HG03060 (cell line): ENCODE results near the gene RAB34.

Experiments used
- ATAC-seq: cut with Tn5 transposase; IDR thresholded peaks from one replicate; pipeline ENCODE4 v1.9.1; 2021; ENCODE audit warnings: low read depth, moderate number of reproducible peaks; ENCODE audit not compliant: unreplicated experiment

RAB34 gene, protein sequence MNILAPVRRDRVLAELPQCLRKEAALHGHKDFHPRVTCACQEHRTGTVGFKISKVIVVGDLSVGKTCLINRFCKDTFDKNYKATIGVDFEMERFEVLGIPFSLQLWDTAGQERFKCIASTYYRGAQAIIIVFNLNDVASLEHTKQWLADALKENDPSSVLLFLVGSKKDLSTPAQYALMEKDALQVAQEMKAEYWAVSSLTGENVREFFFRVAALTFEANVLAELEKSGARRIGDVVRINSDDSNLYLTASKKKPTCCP

DNA sequence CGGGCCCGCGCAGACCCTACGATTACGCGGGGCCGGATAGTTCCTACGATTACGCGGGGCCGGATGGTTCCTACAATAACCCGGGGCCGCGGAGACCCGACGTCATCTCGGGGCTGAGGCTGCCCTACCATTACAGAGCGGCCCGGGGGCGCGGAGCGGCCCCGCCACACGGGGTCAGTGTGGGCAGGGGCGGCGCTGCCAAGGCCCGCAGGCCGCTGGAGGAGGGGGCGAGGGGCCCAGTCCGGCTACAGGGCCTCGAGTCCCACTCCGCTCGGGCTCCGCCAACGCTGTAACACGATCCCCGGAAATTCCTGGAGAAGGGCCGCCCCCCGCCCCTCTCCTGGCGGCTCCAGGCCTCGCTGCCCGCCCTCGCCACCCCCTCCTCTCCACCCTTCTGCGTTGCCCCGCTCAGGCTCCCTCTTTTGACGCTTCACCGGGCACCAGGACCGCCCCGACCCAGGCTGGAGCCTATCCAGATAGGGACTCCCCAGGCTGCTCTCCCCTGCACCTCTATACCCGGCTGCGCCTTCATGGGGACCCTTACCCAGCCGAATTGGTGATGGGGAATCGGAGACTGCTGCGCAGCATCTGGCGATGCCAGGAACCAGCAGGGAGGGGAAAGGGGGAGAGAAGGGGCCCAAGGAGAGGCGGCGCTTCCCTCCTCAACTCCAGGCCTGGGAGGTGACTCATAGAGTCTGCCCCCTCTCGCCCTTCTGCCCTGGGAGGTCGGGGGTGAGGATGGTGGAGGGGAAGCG, at the start of gene RAB34:
RAB34 (minus strand) TSS at position 291 of the 755 bp plus-strand sequence. CDS start 602 bp downstream, outside the sequence.
- no peak for ATAC-seq

DNA sequence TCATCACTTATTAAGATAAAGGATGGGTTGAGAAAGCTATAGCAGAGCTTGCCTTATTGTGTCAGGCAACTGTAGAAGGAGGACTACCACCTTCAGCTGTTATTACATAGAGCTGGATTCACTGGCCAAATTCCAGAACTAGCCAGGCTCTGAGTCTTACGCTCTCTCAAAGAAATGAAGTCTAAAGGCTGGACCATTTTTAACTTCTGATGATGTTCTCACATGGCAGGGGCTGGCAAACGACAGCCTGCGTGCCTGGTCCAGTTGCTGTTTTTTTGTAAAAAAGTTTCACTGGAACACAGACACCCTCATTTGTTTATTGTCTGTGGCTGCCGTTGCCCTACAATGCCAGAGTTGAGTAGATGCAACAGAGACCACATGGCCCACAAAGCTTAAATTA, 47.4 kb upstream of the RAB34 start:
- no peak for ATAC-seq

- no peak for ATAC-seq
Observed at GRCh38 chr17:28763804-28764266, 46.2 kb upstream of the RAB34 start.

DNA sequence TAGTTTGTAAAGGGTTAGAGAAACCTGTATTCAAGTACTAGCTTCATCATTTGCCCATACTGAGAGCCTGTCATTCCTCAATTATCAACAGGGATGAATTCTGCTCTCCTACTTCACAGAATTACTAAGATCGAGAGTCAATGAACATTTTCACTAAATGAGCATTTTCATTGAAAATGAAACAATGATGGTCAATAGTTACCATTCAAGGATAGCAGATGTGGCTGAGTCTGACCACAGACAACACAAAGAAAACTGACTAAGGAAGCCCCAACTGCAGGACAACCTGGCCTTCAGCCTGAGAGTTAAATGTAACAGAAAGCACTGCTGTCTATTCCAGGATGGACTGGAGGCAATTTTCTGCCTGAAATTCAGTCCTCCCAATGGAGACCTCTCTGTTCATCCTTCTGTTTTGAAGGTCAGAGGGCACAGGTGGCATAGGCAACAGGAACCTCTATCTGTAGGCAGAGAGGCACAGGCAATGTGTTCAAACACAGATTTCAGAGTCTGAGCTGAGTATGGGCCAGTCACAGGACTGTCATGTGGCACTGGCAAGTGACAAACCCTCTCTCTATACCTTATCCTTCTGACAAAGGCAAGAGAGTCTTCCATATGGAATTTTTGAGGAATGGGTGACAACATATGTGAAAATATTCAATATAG, 45.6 kb upstream of the RAB34 start:
- no peak for ATAC-seq

DNA sequence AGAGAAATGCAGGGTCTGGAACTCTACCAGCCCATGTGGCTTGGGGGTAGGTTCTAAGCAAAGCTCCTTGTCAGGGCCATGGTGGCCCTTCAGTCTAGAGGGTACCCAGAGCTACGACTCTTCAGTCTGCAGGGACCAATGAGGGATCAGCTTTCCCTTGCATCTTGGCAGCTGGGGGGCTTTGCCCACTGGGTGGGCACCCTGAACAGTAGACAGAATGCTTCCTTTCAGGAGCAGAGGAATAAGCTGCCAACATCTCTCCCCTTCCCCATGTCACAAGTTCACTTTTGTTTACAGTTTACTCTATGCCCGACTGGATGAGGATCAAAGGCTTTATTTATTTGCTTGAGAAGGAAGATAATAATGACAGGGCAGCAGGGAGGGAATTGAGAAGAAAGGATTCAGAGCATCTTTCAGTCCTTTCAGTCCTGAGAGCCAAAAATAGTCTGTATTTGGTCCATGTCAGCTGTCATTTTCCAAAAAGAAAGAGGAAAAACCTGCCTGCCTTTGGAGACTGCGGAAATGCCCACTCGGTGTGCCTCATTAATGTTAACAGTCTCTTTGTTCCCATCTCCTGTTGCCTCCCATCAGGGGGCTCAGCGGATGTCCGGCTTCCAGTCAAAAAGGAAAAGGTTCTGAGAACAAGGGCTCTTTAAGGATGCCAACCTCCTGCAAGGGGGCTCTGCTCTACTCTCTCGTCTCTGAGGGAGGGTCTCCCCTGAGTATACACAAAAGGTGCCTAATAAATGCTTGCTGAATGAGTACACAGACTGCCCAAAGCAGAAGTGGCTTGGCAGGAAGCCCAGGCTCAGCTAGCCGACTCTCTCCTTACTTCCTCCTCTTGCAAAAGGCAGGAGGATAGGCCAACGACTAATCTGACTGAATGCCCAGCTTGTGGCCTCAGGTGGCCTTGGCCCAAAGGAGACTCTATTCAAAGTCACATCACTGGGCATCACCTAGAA, 43.2 kb upstream of the RAB34 start:
- no peak for ATAC-seq

DNA sequence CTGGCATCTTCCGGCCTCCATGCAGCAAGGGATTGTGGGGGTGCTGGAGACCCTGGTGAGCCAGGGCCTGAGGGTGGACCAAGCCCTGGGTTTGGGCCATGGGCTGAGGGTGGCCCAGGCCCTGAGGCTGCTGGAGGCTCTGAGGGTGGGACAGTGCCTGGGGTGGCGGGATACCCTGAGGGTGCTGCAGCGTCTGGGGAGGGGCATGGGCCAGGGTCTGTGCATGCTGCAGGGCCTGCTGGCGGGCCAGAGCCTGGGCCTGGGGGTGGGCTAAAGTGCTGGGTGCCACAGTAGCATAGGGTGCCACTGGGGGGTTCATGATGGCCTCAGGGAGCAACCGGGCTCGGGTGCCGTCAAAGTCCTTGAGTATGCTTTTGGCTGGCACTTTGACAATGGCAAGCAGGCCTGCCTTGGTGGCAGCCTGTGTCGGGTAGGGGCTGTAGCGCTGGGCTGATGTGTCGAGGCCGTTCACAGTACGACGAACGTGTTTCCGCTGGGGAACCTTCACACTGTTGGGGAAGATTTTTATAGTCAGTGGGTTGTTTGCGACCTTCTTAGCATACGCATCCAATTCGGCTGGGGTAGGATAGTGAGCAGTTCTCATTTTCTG, 41.7 kb upstream of the RAB34 start:
- ATAC-seq, result no peak

GRCh38 chr17:28758411-28759121, 40.9 kb upstream of the RAB34 start:
- ATAC-seq, result no peak

DNA sequence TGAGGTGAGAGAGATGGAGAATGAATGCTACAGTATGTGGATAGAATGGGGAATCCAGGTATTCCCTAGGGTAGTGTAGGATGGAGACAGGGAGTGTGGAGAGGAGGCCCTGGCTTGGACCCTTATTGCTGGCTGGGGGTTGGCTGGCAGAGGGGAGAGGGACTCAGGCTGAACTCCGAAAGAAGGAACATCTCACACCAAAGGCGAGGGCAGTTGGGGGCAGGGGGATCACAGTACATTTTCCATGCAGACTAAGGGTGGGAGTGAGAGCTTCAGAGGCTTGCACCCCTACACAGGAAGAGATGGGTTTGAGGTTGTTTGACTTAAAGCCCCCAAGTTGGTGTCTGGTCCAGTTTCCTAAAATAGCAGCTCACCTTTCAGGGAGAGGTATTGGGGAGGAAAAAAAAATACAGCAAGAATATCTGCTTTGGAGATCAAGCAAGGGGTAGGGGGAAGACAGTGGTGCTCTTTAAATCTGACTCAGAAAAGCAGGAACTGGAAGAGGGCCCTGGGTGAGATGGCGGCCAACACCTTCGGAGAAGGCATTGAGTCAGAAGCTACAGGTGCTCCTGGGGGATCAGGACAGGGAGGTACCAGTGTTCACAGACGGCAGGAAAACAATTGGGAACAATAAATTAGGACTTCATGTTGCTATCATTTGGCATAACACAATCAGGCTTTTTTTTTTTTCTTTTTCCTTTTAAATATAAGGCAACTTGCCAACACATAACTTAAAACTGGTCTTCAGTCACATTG, 38.6 kb upstream of the RAB34 start:
- ATAC-seq, result no peak

DNA sequence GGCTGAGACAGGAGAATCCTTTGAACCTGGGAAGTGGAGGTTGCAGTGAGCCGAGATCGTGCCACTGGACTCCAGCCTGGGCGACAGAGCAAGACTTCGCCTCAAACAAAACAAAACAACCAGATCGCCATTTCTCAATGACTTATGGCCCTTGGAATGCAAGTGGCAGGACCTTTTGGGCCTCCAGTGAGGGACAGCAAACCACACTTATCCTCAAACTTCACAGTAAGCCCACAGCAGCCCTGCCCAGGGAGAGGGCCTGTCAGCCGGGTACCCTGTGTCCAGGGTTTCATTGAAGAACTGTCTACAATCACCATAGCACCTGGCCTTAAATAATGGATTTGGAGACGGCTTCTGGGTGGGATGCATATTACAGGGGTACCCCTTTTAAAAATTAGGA, 37.8 kb upstream of the RAB34 start:
- ATAC-seq, result no peak

GRCh38 chr17:28751600-28752366, 34.1 kb upstream of the RAB34 start:
- ATAC-seq, result no peak

- ATAC-seq, result peak; percentile 58
Observed at GRCh38 chr17:28750178-28751047, 32.7 kb upstream of the RAB34 start.

DNA sequence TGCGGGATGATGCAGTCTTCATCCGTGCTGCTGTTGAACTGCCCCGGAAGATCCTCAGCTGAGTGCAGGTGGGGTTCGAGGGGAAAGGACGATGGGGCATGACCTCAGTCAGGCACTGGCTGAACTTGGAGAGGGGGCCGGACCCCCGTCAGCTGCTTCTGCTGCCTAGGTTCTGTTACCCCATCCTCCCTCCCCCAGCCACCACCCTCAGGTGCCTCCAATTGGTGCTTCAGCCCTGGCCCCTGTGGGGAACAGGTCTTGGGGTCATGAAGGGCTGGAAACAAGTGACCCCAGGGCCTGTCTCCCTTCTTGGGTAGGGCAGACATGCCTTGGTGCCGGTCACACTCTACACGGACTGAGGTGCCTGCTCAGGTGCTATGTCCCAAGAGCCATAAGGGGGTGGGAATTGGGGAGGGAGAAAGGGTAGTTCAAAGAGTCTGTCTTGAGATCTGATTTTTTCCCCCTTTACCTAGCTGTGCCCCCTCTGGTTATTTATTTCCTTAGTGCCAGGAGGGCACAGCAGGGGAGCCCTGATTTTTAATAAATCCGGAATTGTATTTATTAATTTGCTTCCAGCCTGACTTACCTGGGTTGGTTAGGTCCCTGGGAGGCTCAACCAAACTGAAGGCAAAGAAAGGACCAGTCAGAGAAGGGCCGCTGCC, 32.0 kb upstream of the RAB34 start:
- ATAC-seq, result no peak

DNA sequence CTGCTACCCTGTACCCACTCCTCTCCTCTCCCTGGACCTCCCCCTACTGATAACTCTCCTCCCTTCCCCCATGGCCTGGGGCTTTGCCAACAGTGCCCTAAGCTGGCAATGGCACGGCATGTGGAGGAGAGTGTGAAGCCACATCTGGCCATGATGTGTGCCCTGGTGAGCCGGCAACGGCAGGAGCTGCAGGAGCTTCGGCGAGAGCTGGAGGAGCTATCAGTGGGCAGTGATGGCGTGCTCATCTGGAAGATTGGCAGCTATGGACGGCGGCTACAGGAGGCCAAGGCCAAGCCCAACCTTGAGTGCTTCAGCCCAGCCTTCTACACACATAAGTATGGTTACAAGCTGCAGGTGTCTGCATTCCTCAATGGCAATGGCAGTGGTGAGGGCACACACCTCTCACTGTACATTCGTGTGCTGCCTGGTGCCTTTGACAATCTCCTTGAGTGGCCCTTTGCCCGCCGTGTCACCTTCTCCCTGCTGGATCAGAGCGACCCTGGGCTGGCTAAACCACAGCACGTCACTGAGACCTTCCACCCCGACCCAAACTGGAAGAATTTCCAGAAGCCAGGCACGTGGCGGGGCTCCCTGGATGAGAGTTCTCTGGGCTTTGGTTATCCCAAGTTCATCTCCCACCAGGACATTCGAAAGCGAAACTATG, 31.3 kb upstream of the RAB34 start:
- ATAC-seq, result no peak

DNA sequence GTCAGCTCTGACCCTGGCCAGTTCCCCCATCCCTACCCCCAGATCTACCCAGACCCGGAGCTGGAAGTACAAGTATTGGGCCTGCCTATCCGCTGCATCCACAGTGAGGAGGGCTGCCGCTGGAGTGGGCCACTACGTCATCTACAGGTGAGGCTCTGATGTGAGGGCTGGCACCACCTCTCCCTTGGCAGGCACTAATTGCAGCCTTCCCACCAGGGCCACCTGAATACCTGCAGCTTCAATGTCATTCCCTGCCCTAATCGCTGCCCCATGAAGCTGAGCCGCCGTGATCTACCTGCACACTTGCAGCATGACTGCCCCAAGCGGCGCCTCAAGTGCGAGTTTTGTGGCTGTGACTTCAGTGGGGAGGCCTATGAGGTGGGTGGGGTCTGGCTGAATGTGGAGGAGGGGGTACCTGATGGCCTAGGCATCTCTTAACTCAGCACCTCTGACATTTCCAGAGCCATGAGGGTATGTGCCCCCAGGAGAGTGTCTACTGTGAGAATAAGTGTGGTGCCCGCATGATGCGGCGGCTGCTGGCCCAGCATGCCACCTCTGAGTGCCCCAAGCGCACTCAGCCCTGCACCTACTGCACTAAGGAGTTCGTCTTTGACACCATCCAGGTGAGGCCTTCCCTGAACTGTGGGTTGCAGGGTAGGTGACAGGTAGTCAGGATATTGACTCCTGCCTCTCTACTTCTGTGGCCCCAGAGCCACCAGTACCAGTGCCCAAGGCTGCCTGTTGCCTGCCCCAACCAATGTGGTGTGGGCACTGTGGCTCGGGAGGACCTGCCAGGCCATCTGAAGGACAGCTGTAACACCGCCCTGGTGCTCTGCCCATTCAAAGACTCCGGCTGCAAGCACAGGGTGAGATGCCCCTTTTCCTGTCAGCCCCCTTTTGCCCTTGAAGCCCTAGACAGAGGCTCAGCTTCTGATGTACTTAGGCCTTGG, 30.4 kb upstream of the RAB34 start:
- ATAC-seq, result no peak
